GM12892 (cell line): ENCODE measurements around the gene SLC7A11.

ENCODE experiments used
- POLR2A ChIP-seq: IDR thresholded peaks from 2 replicates; pipeline ENCODE4 v1.6.1; 2011; ENCODE audit warnings: low read depth, low read length, control low read depth
- POLR2AphosphoS5 ChIP-seq: IDR thresholded peaks from 2 replicates; pipeline ENCODE4 v1.6.1; 2011; ENCODE audit warnings: low read depth, low read length, control low read depth
- TAF1 ChIP-seq: IDR thresholded peaks from 2 replicates; pipeline ENCODE4 v1.6.1; 2011; ENCODE audit warnings: low read depth, mild to moderate bottlenecking, control low read depth, low read length, borderline replicate concordance

DNA sequence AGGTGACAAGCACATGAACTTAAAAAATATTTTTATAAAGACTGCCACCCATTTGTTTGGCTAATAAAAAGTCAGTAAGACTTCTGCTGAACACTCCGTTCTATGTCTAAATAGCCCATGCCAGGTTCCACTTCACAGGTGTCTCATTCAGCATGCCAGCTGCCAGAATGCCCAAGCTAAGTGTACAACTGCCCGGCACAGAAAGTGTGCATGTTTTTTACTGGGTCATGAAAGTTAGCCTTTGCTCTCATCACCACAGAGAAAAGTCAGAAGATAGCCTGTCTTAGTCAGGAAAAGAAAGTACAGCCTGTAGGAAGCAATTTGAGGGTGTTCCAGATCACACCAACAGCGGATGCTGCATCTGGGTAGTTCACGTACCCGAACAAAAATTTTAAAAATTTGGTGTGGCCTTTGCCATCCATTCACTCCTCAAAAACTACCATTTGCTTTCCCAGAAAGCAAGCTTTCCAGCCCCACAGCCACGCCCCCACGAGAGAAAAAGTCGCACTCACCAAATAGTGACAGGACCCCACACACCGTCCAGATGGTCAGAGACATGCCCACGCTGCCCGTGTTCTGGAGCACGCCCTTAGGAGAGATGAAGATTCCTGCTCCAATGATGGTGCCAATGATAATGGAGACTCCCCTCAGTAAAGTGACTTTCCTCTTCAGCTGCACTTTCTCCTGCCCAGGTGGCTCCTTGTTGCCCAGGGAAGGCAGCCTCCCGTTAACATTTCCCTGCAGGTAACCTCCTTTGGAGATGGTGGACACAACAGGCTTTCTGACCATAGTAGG is 671 bp downstream of the SLC7A11 start:
- TF ChIP-seq POLR2AphosphoS5 (no peak), POLR2A (no peak), TAF1 (no peak)
